T-helper 22 cell (primary cell): ENCODE results near the gene IGF1R.

ENCODE experiments used
- DNase-seq: peaks from one replicate; pipeline ENCODE4 v3.0.0-alpha.2; 2020; ENCODE audit warnings: low read depth

Gene IGF1R

GRCh38 chr15:98946301-98947255, 298.2 kb downstream of the IGF1R start:
- DNase-seq = no peak

GRCh38 chr15:98948456-98948855, 300.1 kb downstream of the IGF1R start:
- DNase-seq = no peak

- DNase-seq = no peak
These were observed 300.6 kb downstream of the IGF1R start for GRCh38 chr15:98948941-98949340.

- DNase-seq = no peak
These were observed 301.3 kb downstream of the IGF1R start for GRCh38 chr15:98949624-98950023.

- no peak for DNase-seq
These were observed 301.9 kb downstream of the IGF1R start for GRCh38 chr15:98950248-98950647.

GRCh38 chr15:98951004-98951403, 302.7 kb downstream of the IGF1R start:
- no peak for DNase-seq

GRCh38 chr15:98951493-98952320, 303.4 kb downstream of the IGF1R start:
- no peak for DNase-seq

- DNase-seq = no peak
These were observed 304.1 kb downstream of the IGF1R start for GRCh38 chr15:98952381-98952803.

GRCh38 chr15:98953000-98953787, 304.9 kb downstream of the IGF1R start:
- no peak for DNase-seq

- no peak for DNase-seq
These were observed 305.6 kb downstream of the IGF1R start for GRCh38 chr15:98953968-98954367.

GRCh38 chr15:98954411-98954810, 306.1 kb downstream of the IGF1R start:
- DNase-seq = no peak

- no peak for DNase-seq
These were observed 307.0 kb downstream of the IGF1R start for GRCh38 chr15:98955331-98955730.

- no peak for DNase-seq
These were observed 307.8 kb downstream of the IGF1R start for GRCh38 chr15:98955961-98956723.

GRCh38 chr15:98956796-98957553, 308.6 kb downstream of the IGF1R start:
- no peak for DNase-seq

- DNase-seq = no peak
These were observed 309.3 kb downstream of the IGF1R start for GRCh38 chr15:98957655-98958054.

- no peak for DNase-seq
These were observed 309.7 kb downstream of the IGF1R start for GRCh38 chr15:98958076-98958475.

GRCh38 chr15:98958918-98959639, 310.7 kb downstream of the IGF1R start:
- no peak for DNase-seq

- no peak for DNase-seq
These were observed 311.3 kb downstream of the IGF1R start for GRCh38 chr15:98959640-98960007.

GRCh38 chr15:98960555-98961050, 312.3 kb downstream of the IGF1R start:
- DNase-seq = no peak

GRCh38 chr15:98963444-98963843, 315.1 kb downstream of the IGF1R start:
- DNase-seq = no peak
